HG02763 (cell line): ENCODE measurements around the gene TMEM45B.
"Not testable (repeated sequence)": the region's sequence is repeated elsewhere in the genome, so short reads cannot be mapped to it uniquely, and the experiment has no call there.

Experiments
- ATAC-seq: cut with Tn5 transposase; IDR thresholded peaks from one replicate; pipeline ENCODE4 v1.9.1; 2021; ENCODE audit warnings: mild to moderate bottlenecking, moderate library complexity; ENCODE audit not compliant: unreplicated experiment

TMEM45B gene

GRCh38 chr11:129815596-129816461, at the start of gene TMEM45B:
Gene TMEM45B, plus strand, starts transcription at chr11:129815848. Its CDS starts 36,635 bp downstream, at chr11:129852483.
- ATAC-seq = no peak

- no peak for ATAC-seq
These were observed 48.6 kb upstream of the TMEM45B start for GRCh38 chr11:129766898-129767604.

GRCh38 chr11:129767827-129768226, 47.8 kb upstream of the TMEM45B start:
- ATAC-seq = no peak

- ATAC-seq = no peak
These were observed 47.3 kb upstream of the TMEM45B start for GRCh38 chr11:129768356-129768755.

- no peak for ATAC-seq
These were observed 46.6 kb upstream of the TMEM45B start for GRCh38 chr11:129769059-129769458.

GRCh38 chr11:129770993-129771392, 44.7 kb upstream of the TMEM45B start:
- ATAC-seq = no peak

GRCh38 chr11:129771456-129771855, 44.2 kb upstream of the TMEM45B start:
- ATAC-seq = not testable (repeated sequence)

- ATAC-seq = no peak
These were observed 36.8 kb upstream of the TMEM45B start for GRCh38 chr11:129778877-129779276.

GRCh38 chr11:129779342-129779741, 36.3 kb upstream of the TMEM45B start:
- ATAC-seq = no peak

GRCh38 chr11:129785383-129786111, 30.1 kb upstream of the TMEM45B start:
- no peak for ATAC-seq

- not testable (repeated sequence) for ATAC-seq
These were observed 29.6 kb upstream of the TMEM45B start for GRCh38 chr11:129786112-129786416.

- no peak for ATAC-seq
These were observed 28.0 kb upstream of the TMEM45B start for GRCh38 chr11:129787532-129788155.

GRCh38 chr11:129788278-129788677, 27.4 kb upstream of the TMEM45B start:
- ATAC-seq = no peak

- ATAC-seq = no peak
These were observed 25.5 kb upstream of the TMEM45B start for GRCh38 chr11:129790106-129790505.

- no peak for ATAC-seq
These were observed 24.1 kb upstream of the TMEM45B start for GRCh38 chr11:129791515-129791914.

- ATAC-seq = no peak
These were observed 23.0 kb upstream of the TMEM45B start for GRCh38 chr11:129792663-129793062.

GRCh38 chr11:129795089-129795488, 20.6 kb upstream of the TMEM45B start:
- no peak for ATAC-seq

GRCh38 chr11:129798212-129798611, 17.4 kb upstream of the TMEM45B start:
- ATAC-seq = no peak

GRCh38 chr11:129800162-129800561, 15.5 kb upstream of the TMEM45B start:
- ATAC-seq = not testable (repeated sequence)

GRCh38 chr11:129800655-129801054, 15.0 kb upstream of the TMEM45B start:
- no peak for ATAC-seq

GRCh38 chr11:129803533-129803932, 12.1 kb upstream of the TMEM45B start:
- ATAC-seq = no peak
